HAP-1 (cell line): ENCODE data around the gene CD164L2.

Source experiments
- DNase-seq, 2 experiments: peaks; one replicate each; pipeline ENCODE4 v3.0.0-alpha.2; 2016 to 2020; ENCODE audit warnings: low spot score in 2 of 2
- H3K27me3 ChIP-seq: fragments of 250-450 bp; sonication (Bioruptor Pico); 2 replicates; pipeline ENCODE4 v1.5.1; 2020; ENCODE audit warnings: low read depth, mild to moderate bottlenecking, moderate library complexity
- H3K36me3 ChIP-seq: fragments of 250-450 bp; sonication (Bioruptor Pico); replicated peaks from 2 replicates; pipeline ENCODE4 v1.5.1; 2020; ENCODE audit warnings: mild to moderate bottlenecking
- H3K4me1 ChIP-seq: fragments of 250-450 bp; sonication (Bioruptor Pico); 2 replicates; pipeline ENCODE4 v1.5.1; 2020; ENCODE audit warnings: mild to moderate bottlenecking
- H3K4me3 ChIP-seq: fragments of 250-450 bp; sonication (Bioruptor Pico); 2 replicates; pipeline ENCODE4 v1.5.1; 2020; ENCODE audit warnings: mild to moderate bottlenecking, moderate library complexity
- H3K9me3 ChIP-seq: fragments of 250-450 bp; sonication (Bioruptor Pico); 2 replicates; pipeline ENCODE4 v1.5.1; 2020; ENCODE audit warnings: mild to moderate bottlenecking, moderate library complexity
- in situ Hi-C: fragments of 300-500 bp; cut with MboI; formaldehyde crosslinking; loops from 3 replicates; pipeline ENCODE4 v1.14.3; 2020; ENCODE audit warnings: low sequenced_read_pairs, inconsistent platforms, mixed read lengths

Gene CD164L2

DNA sequence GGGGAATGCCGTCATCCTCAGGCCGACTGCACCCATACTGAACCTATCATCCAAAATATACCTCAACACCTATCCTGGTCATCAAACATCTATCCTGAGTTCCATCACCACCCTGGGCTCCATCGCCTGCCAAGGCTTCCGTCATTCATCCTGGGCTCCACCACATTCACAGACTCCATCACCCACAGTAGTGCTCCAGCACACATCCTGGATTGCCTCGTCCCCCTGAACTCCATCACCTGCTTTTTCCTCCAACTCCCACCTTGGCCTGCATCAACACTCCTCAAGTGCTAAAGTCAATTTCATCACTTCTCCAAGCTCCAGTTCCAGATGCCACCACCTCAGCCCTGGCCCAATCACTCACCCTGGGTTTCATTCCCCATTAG lies 24.2 kb downstream of the CD164L2 start:
- peaks cover 5% of the 10 kb centered on the region; the same call in 1 of the 2 replicates for H3K36me3 ChIP-seq
- H3K4me3 ChIP-seq, result no peak overlapping the region
- H3K27me3 ChIP-seq, result no peaks in the 10 kb centered on the region
- H3K4me1 ChIP-seq, result peaks cover 3% of the 10 kb centered on the region; the same call in 1 of the 2 replicates
- no peak for DNase-seq
- in situ Hi-C loops, result no loop called here
- H3K9me3 ChIP-seq, result no peaks in the 10 kb centered on the region

GRCh38 chr1:27358038-27358927 lies 24.9 kb downstream of the CD164L2 start:
- H3K27me3 ChIP-seq, result no peaks in the 10 kb centered on the region
- in situ Hi-C loops, result no loop called here
- DNase-seq, result no peak
- H3K4me1 ChIP-seq, result peaks cover 3% of the 10 kb centered on the region; the same call in 1 of the 2 replicates
- no peaks in the 10 kb centered on the region for H3K9me3 ChIP-seq
- no peak overlapping the region for H3K4me3 ChIP-seq
- peaks cover 5% of the 10 kb centered on the region; the same call in 1 of the 2 replicates for H3K36me3 ChIP-seq

GRCh38 chr1:27357281-27358037 lies 25.7 kb downstream of the CD164L2 start:
- peak; percentile 65 to 83 for DNase-seq
- H3K27me3 ChIP-seq, result no peaks in the 10 kb centered on the region
- no peaks in the 10 kb centered on the region for H3K9me3 ChIP-seq
- H3K36me3 ChIP-seq, result peaks cover 5% of the 10 kb centered on the region; the same call in 1 of the 2 replicates
- H3K4me3 ChIP-seq, result no peak overlapping the region
- in situ Hi-C loops, result no loop called here
- peaks cover 3% of the 10 kb centered on the region; the same call in 1 of the 2 replicates for H3K4me1 ChIP-seq

- H3K9me3 ChIP-seq, result no peaks in the 10 kb centered on the region
- H3K4me3 ChIP-seq, result no peak overlapping the region
- H3K36me3 ChIP-seq, result peaks cover 5% of the 10 kb centered on the region; the same call in 1 of the 2 replicates
- H3K27me3 ChIP-seq, result no peaks in the 10 kb centered on the region
- H3K4me1 ChIP-seq, result peaks cover 3% of the 10 kb centered on the region; the same call in 1 of the 2 replicates
- DNase-seq, result peak in 1 of 2 experiments; percentile 35
- in situ Hi-C loops, result no loop called here
Observed at GRCh38 chr1:27356619-27357280, 26.4 kb downstream of the CD164L2 start.

DNA sequence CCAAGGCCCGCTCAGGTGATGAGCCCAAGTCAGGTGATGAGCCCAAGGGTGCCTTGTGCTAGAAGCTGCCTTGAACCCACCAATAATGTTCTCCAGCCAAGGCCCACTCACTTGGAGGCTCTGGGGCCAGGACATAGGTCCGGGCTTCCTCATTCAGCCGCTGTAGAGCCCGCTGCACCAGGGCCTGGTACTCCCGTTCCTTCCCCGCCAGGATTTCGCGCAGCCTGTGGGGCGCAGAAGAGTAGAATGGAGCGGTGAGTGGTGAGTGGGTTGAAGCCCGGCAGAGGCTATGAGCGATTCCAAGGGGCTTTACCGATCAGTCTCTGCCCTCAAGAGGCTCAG lies 26.9 kb downstream of the CD164L2 start:
- no peak overlapping the region for H3K4me3 ChIP-seq
- no peak for DNase-seq
- H3K36me3 ChIP-seq, result peaks cover 5% of the 10 kb centered on the region; the same call in 1 of the 2 replicates
- no peaks in the 10 kb centered on the region for H3K27me3 ChIP-seq
- in situ Hi-C loops, result no loop called here
- no peaks in the 10 kb centered on the region for H3K9me3 ChIP-seq
- H3K4me1 ChIP-seq, result peaks cover 3% of the 10 kb centered on the region; the same call in 1 of the 2 replicates

DNA sequence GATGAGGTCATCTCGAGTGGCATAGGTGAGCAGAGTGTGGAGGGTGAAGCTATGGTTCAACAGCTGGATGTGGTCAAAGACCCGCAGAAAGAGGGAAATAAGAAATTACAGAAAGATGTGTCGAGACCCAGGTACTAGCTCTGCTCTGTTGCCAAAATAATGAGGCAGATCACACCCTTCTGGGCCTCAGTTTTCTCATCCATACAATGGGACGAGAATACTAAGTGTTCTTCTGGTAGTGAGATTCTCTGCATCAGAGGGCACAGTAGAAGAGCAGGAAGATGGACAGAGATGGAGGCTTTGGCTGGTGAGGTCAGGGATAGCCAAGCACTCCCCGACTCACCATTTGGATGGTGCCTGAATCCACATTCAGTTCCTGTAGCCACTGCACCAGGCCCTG lies 27.4 kb downstream of the CD164L2 start:
- no peaks in the 10 kb centered on the region for H3K27me3 ChIP-seq

DNA sequence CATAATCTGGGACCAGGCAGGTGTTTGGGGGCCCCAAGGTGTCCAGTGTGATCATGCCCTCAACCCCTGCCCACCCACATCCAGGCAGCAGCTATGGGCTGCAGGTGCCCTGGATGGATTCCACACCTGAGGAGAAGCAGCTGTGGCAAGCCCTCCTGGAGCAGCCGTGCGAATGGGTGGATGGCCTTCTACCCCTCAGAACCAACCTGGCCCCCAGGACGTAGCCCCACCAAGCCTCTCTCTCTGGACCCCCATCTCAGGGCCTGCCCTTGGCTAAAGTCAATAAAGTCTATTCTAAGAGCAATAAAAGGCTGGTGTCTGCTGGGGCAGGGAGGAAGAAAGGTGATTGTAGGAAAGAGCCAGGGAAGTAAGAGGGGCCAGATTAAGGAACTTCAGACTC lies 29.5 kb downstream of the CD164L2 start:
- H3K36me3 ChIP-seq, result peaks cover 5% of the 10 kb centered on the region; the same call in 1 of the 2 replicates
- in situ Hi-C loops, result no loop called here
- no peaks in the 10 kb centered on the region for H3K27me3 ChIP-seq
- H3K4me1 ChIP-seq, result peaks cover 3% of the 10 kb centered on the region; the same call in 1 of the 2 replicates
- H3K9me3 ChIP-seq, result no peaks in the 10 kb centered on the region
- H3K4me3 ChIP-seq, result no peak overlapping the region
- DNase-seq, result no peak

More for the DNA sequence above, 27.4 kb downstream of the CD164L2 start:
- in situ Hi-C loops, result no loop called here
- Histone ChIP-seq H3K4me3 (no peak overlapping the region), H3K9me3 (no peaks in the 10 kb centered on the region), H3K4me1 (peaks cover 3% of the 10 kb centered on the region; the same call in 1 of the 2 replicates), H3K36me3 (peaks cover 5% of the 10 kb centered on the region; the same call in 1 of the 2 replicates)
- no peak for DNase-seq

GRCh38 chr1:27353166-27353565 lies 30.0 kb downstream of the CD164L2 start:
- no peak overlapping the region for H3K4me3 ChIP-seq
- in situ Hi-C loops, result no loop called here
- peaks cover 3% of the 10 kb centered on the region; the same call in 1 of the 2 replicates for H3K4me1 ChIP-seq
- peaks cover 5% of the 10 kb centered on the region; the same call in 1 of the 2 replicates for H3K36me3 ChIP-seq
- no peaks in the 10 kb centered on the region for H3K27me3 ChIP-seq
- no peak for DNase-seq
- no peaks in the 10 kb centered on the region for H3K9me3 ChIP-seq

DNA sequence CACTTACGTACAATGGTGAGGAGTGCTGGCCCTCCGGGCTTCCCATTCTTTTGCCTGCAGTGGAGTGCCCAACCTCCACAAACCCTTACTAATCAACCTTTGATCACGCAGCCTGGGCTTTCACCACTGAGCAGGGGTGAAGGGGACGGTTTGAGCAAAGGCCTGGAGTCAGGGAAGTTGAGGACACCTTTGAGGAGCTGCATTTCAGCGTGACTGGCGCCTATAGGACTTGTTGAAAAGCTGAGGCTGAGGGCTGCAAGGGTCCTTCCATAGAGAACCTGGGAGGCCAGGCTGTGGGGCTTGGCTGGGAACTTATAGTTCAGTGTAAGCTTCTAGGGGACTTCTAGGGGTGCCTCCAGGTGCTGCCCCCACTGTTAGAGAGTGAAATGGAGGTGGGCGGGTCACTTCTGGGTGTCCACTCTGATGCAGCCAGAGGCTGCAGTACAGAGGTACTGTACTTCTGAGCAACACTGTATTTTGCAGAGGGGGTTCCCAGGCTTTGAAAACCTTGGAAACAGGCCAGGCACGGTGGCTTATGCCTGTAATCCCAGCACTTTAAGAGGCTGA lies 31.5 kb downstream of the CD164L2 start:
- in situ Hi-C loops, result no loop called here
- DNase-seq, result no peak
- H3K4me3 ChIP-seq, result no peak overlapping the region

GRCh38 chr1:27350663-27351540 lies 32.2 kb downstream of the CD164L2 start:
- in situ Hi-C loops, result no loop called here
- Histone ChIP-seq H3K9me3 (no peaks in the 10 kb centered on the region), H3K36me3 (0 out of 2 replicates have a peak, but pooled peaks cover 2% of the 10 kb centered on the region), H3K4me3 (no peak overlapping the region), H3K27me3 (no peaks in the 10 kb centered on the region), H3K4me1 (no peaks in the 10 kb centered on the region)
- no peak for DNase-seq

More for the DNA sequence above, 31.5 kb downstream of the CD164L2 start:
- no peaks in the 10 kb centered on the region for H3K9me3 ChIP-seq
- H3K27me3 ChIP-seq, result no peaks in the 10 kb centered on the region
- 0 out of 2 replicates have a peak, but pooled peaks cover 2% of the 10 kb centered on the region for H3K36me3 ChIP-seq
- no peaks in the 10 kb centered on the region for H3K4me1 ChIP-seq

GRCh38 chr1:27349784-27350662 lies 33.1 kb downstream of the CD164L2 start:
- in situ Hi-C loops, result no loop called here
- DNase-seq, result no peak

More at GRCh38 chr1:27349784-27350662, 33.1 kb downstream of the CD164L2 start:
- Histone ChIP-seq H3K9me3 (no peaks in the 10 kb centered on the region), H3K36me3 (no peaks in the 10 kb centered on the region), H3K4me1 (no peaks in the 10 kb centered on the region), H3K4me3 (no peak overlapping the region), H3K27me3 (no peaks in the 10 kb centered on the region)
